GM12878 (cell line): Measurements from ENCODE around the gene YJU2. TPM values are rescaled to one million over a fixed set of nuclear protein-coding genes. Genes with fewer than 3 reads are reported as not detected.

Source experiments
- ATAC-seq: fragments of 200-7000 bp; cut with Tn5 transposase; 3 replicates; pipeline ENCODE4 v1.9.1; 2020; ENCODE audit warnings: mild to moderate bottlenecking, moderate library complexity
- BruUV-seq: library from RNA; stranded (reverse); fragments of 400-500 nt; replicated peaks from 2 replicates; lab custom pipeline; 2021; lab: Mats Ljungman, UMichigan
- CTCF ChIA-PET: fragments of 300-600 bp; sonication (Branson Sonifier 250); formaldehyde crosslinking; extraction: SDS; loops from one replicate; lab custom pipeline; 2021; ENCODE audit warnings: inconsistent platforms; lab: Yijun Ruan, JAX
- POLR2A ChIA-PET: fragments of 350-600 bp; formaldehyde crosslinking; extraction: SDS; loops from one replicate; lab custom pipeline; 2021; ENCODE audit warnings: inconsistent platforms; lab: Charles Lee
- RAD21 ChIA-PET: fragments of 300-600 bp; sonication (Branson Sonifier 250); formaldehyde crosslinking; loops from one replicate; lab custom pipeline; 2023; ENCODE audit warnings: antibody characterized with exemption; ENCODE audit not compliant: unreplicated experiment; lab: Charles Lee
- SMC1A ChIA-PET: fragments of 300-600 bp; sonication (Branson Sonifier 250); formaldehyde crosslinking; loops from one replicate; lab custom pipeline; 2023; ENCODE audit not compliant: unreplicated experiment, uncharacterized antibody; lab: Charles Lee
- DNase-seq: peaks from one replicate; pipeline ENCODE4 v3.0.0-alpha.2; 2011; ENCODE audit warnings: low read depth, low spot score
- FAIRE-seq: peaks from 3 replicates; lab custom pipeline; 2011; peaks lifted over from hg19 to GRCh38; lab: Jason Lieb, UNC
- H2AFZ ChIP-seq: 2 replicates; pipeline ENCODE4 v1.6.0; 2011; ENCODE audit warnings: low read depth, low read length, control low read depth; ENCODE audit not compliant: control insufficient read depth
- H3K27ac ChIP-seq: 2 replicates; pipeline ENCODE4 v1.5.1; 2011; ENCODE audit warnings: control low read depth; ENCODE audit not compliant: control insufficient read depth, insufficient read depth
- H3K27me3 ChIP-seq, 2 experiments: replicated peaks in 1 of 2; 2 replicates each; pipeline versions ENCODE4 v1.6.0 to v1.6.1; 2011; ENCODE audit warnings: low read length in 1 of 2; ENCODE audit not compliant: control insufficient read depth in 2 of 2, insufficient read depth in 2 of 2
- H3K36me3 ChIP-seq, 2 experiments: 2 replicates each; pipeline ENCODE4 v1.5.1; 2011; ENCODE audit warnings: low read length in 1 of 2; ENCODE audit not compliant: control insufficient read depth in 2 of 2, insufficient read depth in 2 of 2
- H3K4me1 ChIP-seq: 2 replicates; pipeline ENCODE4 v1.6.1; 2011; ENCODE audit warnings: mild to moderate bottlenecking, low read length, moderate library complexity, mixed read lengths; ENCODE audit not compliant: control insufficient read depth, insufficient read depth
- H3K4me2 ChIP-seq: 2 replicates; pipeline ENCODE4 v1.6.0; 2011; ENCODE audit warnings: control low read depth; ENCODE audit not compliant: control insufficient read depth, insufficient read depth
- H3K4me3 ChIP-seq: fragments of 200-600 bp; sonication (generic); 2 replicates; pipeline ENCODE4 v1.5.1; 2016
- H3K79me2 ChIP-seq: 2 replicates; pipeline ENCODE4 v1.6.0; 2011; ENCODE audit warnings: low read length; ENCODE audit not compliant: control insufficient read depth, insufficient read depth
- H3K9ac ChIP-seq: 2 replicates; pipeline ENCODE4 v1.8.0; 2011; ENCODE audit warnings: low read length, control low read depth, mixed read lengths; ENCODE audit not compliant: control insufficient read depth, insufficient read depth
- H3K9me3 ChIP-seq: replicated peaks from 3 replicates; pipeline ENCODE4 v1.5.1; 2011; ENCODE audit warnings: mild to moderate bottlenecking, low read length; ENCODE audit not compliant: control insufficient read depth, insufficient read depth
- H4K20me1 ChIP-seq: 2 replicates; pipeline ENCODE4 v1.6.0; 2011; ENCODE audit not compliant: control insufficient read depth, insufficient read depth
- CREM ChIP-seq: IDR thresholded peaks from 2 replicates; pipeline ENCODE4 v1.6.1; 2014; ENCODE audit warnings: antibody characterized with exemption, low read depth
- EED ChIP-seq: sonication (generic); IDR thresholded peaks from 2 replicates; pipeline ENCODE4 v1.6.1; 2016; ENCODE audit warnings: antibody characterized with exemption, low read depth
- ELK1 ChIP-seq: IDR thresholded peaks from 2 replicates; pipeline ENCODE4 v1.6.1; 2012; ENCODE audit warnings: low read depth, low read length, improper control_type of control experiment
- HSF1 ChIP-seq: fragments of 150-350 bp; IDR thresholded peaks from 2 replicates; pipeline ENCODE4 v1.6.1; 2014; ENCODE audit warnings: mild to moderate bottlenecking, low read depth, low read length
- NR2F1 ChIP-seq: fragments of 450-650 bp; conservative IDR thresholded peaks from 2 replicates; pipeline ENCODE4 v1.6.1; 2017; ENCODE audit warnings: mild to moderate bottlenecking
- SKIL ChIP-seq: fragments of 450-650 bp; IDR thresholded peaks from 2 replicates; pipeline ENCODE4 v1.6.1; 2017; ENCODE audit warnings: mild to moderate bottlenecking, low read depth, inconsistent platforms; ENCODE audit not compliant: poor library complexity, severe bottlenecking
- SUPT20H ChIP-seq: IDR thresholded peaks from 2 replicates; pipeline ENCODE4 v1.6.1; 2011; ENCODE audit warnings: low read depth, mild to moderate bottlenecking, low read length, moderate library complexity, borderline replicate concordance; ENCODE audit not compliant: control insufficient read depth
- TBL1XR1 ChIP-seq: IDR thresholded peaks from 2 replicates; pipeline ENCODE4 v1.6.1; 2012; ENCODE audit warnings: low read depth, low read length, improper control_type of control experiment
- USF1 ChIP-seq: IDR thresholded peaks from 2 replicates; pipeline ENCODE4 v1.6.1; 2011; ENCODE audit warnings: borderline replicate concordance, low read depth, mild to moderate bottlenecking, moderate library complexity, mixed read lengths, low read length; ENCODE audit not compliant: insufficient read depth; ENCODE audit errors: extremely low read length
- ZBED1 ChIP-seq: IDR thresholded peaks from 2 replicates; pipeline ENCODE4 v1.6.1; 2016; ENCODE audit warnings: borderline replicate concordance
- ZNF622 ChIP-seq: fragments of 450-650 bp; IDR thresholded peaks from 2 replicates; pipeline ENCODE4 v1.6.1; 2017; ENCODE audit warnings: mild to moderate bottlenecking, inconsistent platforms
- ZSCAN29 ChIP-seq: fragments of 450-650 bp; IDR thresholded peaks from 2 replicates; pipeline ENCODE4 v1.6.1; 2017; ENCODE audit warnings: mild to moderate bottlenecking, moderate library complexity
- WGBS: methylation state at CpG from one replicate; pipeline ENCODE4 v1.1.6; 2016; ENCODE audit warnings: low lambda C conversion rate; ENCODE audit not compliant: insufficient replicate concordance, insufficient coverage; ENCODE audit errors: missing lambda C conversion rate; 5-methylcytosine and 5-hydroxymethylcytosine counted together
- in situ Hi-C: fragments of 300-500 bp; cut with MboI; formaldehyde crosslinking; loops from 9 replicates; pipeline ENCODE4 v1.14.3; 2018; ENCODE audit warnings: mixed read lengths
- intact Hi-C: fragments of 100-400 bp; cut with micrococcal nuclease; formaldehyde crosslinking; loops from one replicate; pipeline ENCODE4 v1.14.2; 2022; ENCODE audit not compliant: unreplicated experiment
- polyA plus RNA-seq, 11 experiments: library from polyadenylated mRNA; depleted of rRNA in 4 of 11; unstranded in 6 of 11; stranded (reverse) in 5 of 11; fragments of >200 nt; fragmentation: Nextera tagmentation in 4 of 11; fragmentation: Illumina TruSeq in 1 of 11; extraction: Ambion mirVana in 4 of 11; extraction: Trizol in 1 of 11; gene quantifications; 1 replicate in 1 of 11; 2 replicates in 10 of 11; pipeline versions ENCODE4 v1.2.1 to v1.2.3, GENCODE V29; 2011 to 2016; ENCODE audit warnings: inconsistent platforms in 2 of 11, missing spikeins in 2 of 11, low read depth in 1 of 11
- total RNA-seq, 4 experiments: library from RNA; depleted of rRNA in 3 of 4; stranded (reverse); fragments of >200 nt in 3 of 4; fragmentation: Illumina TruSeq in 1 of 4; extraction: Trizol in 1 of 4; gene quantifications; 2 replicates each; pipeline versions ENCODE4 v1.2.1 to v1.2.3, GENCODE V29; 2013 to 2021
- TF ChIP-seq, protein P1 (sequence below): fragments of 450-650 bp; IDR thresholded peaks from 2 replicates; pipeline ENCODE4 v1.6.1; 2018; ENCODE audit warnings: borderline replicate concordance, mild to moderate bottlenecking; ENCODE audit not compliant: partially characterized antibody

YJU2 gene
- total and polyA plus RNA-seq, 10 of the 15 experiments (the other 5 are each of a cell fraction or from before 2014, with no cell fraction given): 0.26 to 40.7 (median 23.8) TPM

- no peak for DNase-seq
- TF ChIP-seq ZNF622: no peak
- no peak for TF ChIP-seq TBL1XR1
- TF ChIP-seq SUPT20H: no peak
- TF ChIP-seq CREM: no peak
- TF ChIP-seq ZSCAN29: no peak
- no peak for TF ChIP-seq ELK1
- TF ChIP-seq, protein P1, sequence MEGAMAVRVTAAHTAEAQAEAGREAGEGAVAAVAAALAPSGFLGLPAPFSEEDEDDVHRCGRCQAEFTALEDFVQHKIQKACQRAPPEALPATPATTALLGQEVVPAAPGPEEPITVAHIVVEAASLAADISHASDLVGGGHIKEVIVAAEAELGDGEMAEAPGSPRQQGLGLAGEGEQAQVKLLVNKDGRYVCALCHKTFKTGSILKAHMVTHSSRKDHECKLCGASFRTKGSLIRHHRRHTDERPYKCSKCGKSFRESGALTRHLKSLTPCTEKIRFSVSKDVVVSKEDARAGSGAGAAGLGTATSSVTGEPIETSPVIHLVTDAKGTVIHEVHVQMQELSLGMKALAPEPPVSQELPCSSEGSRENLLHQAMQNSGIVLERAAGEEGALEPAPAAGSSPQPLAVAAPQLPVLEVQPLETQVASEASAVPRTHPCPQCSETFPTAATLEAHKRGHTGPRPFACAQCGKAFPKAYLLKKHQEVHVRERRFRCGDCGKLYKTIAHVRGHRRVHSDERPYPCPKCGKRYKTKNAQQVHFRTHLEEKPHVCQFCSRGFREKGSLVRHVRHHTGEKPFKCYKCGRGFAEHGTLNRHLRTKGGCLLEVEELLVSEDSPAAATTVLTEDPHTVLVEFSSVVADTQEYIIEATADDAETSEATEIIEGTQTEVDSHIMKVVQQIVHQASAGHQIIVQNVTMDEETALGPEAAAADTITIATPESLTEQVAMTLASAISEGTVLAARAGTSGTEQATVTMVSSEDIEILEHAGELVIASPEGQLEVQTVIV: no peak
- no peak for TF ChIP-seq ZBED1
- no peak for TF ChIP-seq SKIL
- no peak for TF ChIP-seq EED
- TF ChIP-seq HSF1: no peak
- TF ChIP-seq USF1: no peak
- no peak for TF ChIP-seq NR2F1
- TF ChIP-seq, all 136 proteins: peak for 0
- ChIA-PET SMC1A (no interaction called here), RAD21 (interaction anchor here (0.8 kb wide), 1 partner anchor 230 kb away, joined by 3 read pairs; no protein-coding TSS in a partner anchor), POLR2A (interaction anchor here (0.5 kb wide), 1 partner anchor 212 kb away, joined by 5 read pairs; no protein-coding TSS in a partner anchor), CTCF (interaction anchor here (0.9 to 1.4 kb wide), 3 partner anchors 9 to 28 kb away, joined by 3 read pairs; no protein-coding TSS in a partner anchor)
- Histone ChIP-seq H3K27me3 (no peaks in the 10 kb centered on the region), H3K4me1 (peaks cover 31% of the 10 kb centered on the region), H3K27ac (no peak overlapping the region), H3K36me3 (no peaks in the 10 kb centered on the region), H3K9me3 (no peaks in the 10 kb centered on the region; the same call in 2 of the 3 replicates), H3K4me2 (no peak overlapping the region), H3K9ac (no peak overlapping the region), H2AFZ (no peak overlapping the region), H3K4me3 (no peak overlapping the region), H3K79me2 (no peaks in the 10 kb centered on the region), H4K20me1 (no peaks in the 10 kb centered on the region)
- intact Hi-C loops (no loop called here), in situ Hi-C loops (no loop called here)
- no TSS peak for BruUV-seq
- FAIRE-seq (no peak), ATAC-seq (no peak)
- 92% methylated on average over 58 of the region's 81 CpGs for WGBS
Observed at GRCh38 chr19:4217429-4218264, 29.2 kb upstream of the YJU2 start.
